ENCODE results near the gene PPM1B.

Gene PPM1B

DNA sequence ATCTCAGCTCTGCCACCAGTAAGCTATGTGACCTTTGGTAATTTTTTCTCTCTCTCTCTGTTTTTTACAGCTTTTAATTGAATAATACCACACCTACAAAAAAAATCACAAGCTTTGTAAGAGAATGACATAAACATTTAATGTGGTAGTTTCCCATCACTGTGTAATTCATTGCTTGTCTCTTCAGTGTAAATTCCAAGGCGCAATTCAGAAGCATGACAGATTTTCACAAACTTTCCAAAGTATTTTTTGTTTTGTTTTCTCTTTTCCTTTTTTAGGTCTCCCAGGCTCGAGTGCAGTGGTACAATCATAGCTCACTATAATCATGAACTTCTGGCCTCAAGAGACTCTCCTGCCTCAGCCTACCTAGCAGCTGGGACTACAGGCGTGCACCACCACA is 25.0 kb upstream of the PPM1B start:
- TF ChIP-seq CTCF (IDR thresholded peaks at IDR 0.05): no peak

- no peak for TF ChIP-seq CTCF (IDR thresholded peaks at IDR 0.05)
These were observed 19.7 kb upstream of the PPM1B start for GRCh38 chr2:44148999-44149398.

GRCh38 chr2:44150473-44150872 is 18.2 kb upstream of the PPM1B start:
- TF ChIP-seq CTCF (IDR thresholded peaks at IDR 0.05): no peak

DNA sequence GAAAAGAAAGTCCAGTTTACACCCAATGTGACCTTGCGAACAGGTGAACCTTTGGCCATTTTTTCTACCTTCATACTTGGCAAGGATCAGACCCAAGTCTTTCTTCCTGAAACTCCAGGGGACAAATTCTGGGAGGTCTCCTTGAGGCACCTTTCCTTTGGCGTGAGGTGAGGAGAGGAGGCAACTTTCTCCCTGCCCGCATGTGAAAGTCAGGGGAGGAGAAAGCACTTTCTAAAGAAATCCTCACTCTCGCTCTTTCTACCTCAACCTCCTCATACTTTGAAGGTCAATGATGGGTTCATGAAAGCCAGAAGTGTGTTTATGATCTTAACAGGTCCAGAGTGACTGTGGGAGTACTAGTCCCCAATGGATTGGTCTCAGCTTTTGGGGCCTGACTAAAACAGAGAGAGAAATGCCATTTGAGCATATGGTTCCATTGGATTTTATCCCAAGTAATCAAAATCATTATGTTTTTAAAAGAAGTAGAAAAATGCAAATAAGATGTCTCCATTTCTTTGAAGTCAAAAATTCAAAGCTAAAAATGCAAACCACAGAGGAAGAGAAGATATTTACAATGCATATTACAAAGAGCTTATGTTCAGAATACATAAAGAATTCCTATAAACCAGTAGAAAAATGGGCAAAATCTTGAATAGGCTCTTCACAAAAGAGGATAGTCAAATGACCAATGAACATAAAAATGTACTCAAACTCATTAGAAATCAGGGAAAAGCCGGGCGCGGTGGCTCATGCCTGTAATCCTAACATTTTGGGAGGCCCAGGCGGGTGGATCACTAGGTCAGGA is 15.6 kb upstream of the PPM1B start:
- no peak for TF ChIP-seq CTCF (IDR thresholded peaks at IDR 0.05)

GRCh38 chr2:44155666-44156446 is 12.8 kb upstream of the PPM1B start:
- no peak for TF ChIP-seq CTCF (IDR thresholded peaks at IDR 0.05)

DNA sequence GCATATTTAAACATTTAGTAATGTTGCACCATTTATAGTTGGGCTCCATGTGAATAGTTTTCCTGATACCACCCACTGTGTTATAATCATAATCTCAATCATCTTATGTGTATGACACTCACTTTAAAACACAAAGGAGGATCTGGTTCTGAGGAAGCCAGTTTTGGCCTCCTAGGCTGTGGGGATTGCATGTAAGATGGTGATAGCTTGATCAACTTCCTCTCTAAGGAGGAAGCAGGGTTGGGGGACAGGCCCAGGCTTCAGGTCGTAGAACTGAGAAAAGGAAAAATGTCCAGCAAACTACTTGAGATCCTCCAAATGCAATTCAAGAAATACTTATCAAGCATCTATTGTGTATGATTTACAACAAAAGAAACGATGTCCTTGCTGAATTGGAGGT is 4.9 kb upstream of the PPM1B start:
- TF ChIP-seq CTCF (IDR thresholded peaks at IDR 0.05): no peak

GRCh38 chr2:44164617-44165016 is 4.1 kb upstream of the PPM1B start:
- TF ChIP-seq CTCF (IDR thresholded peaks at IDR 0.05): no peak

Measured in LNCAP (cell line).